GM21529 (cell line): Measurements from ENCODE around the gene SPRYD3.
A peak's percentile ranks its signal among the peaks of the same experiment; 100 is the strongest.

Experiments
- ATAC-seq: cut with Tn5 transposase; IDR thresholded peaks from one replicate; pipeline ENCODE4 v1.9.1; 2021; ENCODE audit not compliant: unreplicated experiment

The SPRYD3 gene

GRCh38 chr12:53052419-53053217 is 26.6 kb downstream of the SPRYD3 start:
- ATAC-seq, result no peak

DNA sequence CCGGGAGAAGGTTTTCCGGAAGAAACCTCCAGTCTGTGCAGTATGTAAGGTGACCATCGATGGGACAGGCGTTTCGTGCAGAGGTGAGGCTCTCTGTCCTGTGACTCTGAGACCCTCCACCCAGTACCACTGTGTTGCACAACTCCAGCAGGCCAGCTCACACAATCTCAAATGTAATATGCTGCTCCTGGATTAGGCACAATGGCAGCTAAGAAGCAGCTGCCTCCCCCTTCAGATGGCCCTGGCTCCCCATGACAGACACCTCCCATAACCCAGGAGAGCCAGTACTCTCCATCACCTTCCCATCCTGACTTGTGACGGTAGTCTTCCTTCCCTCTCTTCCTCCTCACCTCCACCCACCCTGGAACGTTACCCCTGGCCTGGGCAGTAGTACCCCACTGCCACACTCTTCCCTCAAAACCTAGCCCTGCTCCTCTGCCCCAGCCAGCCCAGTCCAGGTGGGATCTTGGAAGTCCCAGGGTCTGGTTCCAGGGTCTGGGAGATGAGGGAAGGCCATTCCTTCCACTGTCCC is 27.2 kb downstream of the SPRYD3 start:
- ATAC-seq, result no peak

DNA sequence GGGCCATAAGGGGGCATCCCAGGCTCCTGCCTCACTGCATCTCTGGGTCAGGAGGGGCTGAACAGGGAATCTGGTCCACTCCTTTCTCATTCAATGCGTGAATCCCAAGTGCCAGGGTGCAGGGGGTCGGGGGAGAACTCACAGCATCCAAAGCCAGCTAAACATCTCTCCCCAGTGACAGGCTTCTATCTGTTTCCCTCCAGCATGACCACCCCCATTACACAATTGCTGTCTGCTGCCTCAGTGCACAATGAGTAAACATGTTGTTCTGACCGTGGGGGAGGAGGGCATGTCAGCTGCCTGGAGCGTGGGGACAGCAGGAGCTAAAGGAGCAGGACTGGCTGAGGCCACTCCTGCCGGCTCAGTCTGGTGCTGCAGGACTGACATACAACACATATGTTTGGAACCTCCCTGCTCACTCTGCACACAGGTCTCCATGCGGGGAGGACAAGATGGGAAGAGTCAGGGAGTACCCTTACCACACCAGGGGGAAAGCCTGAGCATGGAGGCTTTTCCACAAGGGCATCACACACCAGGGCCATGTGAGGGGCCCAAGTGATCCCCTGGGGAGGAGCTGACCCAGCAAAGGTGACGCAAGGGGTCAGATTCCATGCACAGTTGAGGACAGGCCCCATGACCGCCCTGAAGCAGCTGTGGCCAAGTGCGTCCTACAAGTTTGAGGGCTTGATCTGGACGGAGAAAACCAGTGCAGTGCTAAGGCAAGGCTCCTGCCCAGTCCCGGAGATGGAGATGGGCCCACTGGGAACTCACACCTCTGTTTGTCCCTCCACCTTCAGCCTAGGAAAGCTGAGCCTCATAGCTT is 27.9 kb downstream of the SPRYD3 start:
- no peak for ATAC-seq

GRCh38 chr12:53050426-53051057 is 28.6 kb downstream of the SPRYD3 start:
- ATAC-seq, result no peak

DNA sequence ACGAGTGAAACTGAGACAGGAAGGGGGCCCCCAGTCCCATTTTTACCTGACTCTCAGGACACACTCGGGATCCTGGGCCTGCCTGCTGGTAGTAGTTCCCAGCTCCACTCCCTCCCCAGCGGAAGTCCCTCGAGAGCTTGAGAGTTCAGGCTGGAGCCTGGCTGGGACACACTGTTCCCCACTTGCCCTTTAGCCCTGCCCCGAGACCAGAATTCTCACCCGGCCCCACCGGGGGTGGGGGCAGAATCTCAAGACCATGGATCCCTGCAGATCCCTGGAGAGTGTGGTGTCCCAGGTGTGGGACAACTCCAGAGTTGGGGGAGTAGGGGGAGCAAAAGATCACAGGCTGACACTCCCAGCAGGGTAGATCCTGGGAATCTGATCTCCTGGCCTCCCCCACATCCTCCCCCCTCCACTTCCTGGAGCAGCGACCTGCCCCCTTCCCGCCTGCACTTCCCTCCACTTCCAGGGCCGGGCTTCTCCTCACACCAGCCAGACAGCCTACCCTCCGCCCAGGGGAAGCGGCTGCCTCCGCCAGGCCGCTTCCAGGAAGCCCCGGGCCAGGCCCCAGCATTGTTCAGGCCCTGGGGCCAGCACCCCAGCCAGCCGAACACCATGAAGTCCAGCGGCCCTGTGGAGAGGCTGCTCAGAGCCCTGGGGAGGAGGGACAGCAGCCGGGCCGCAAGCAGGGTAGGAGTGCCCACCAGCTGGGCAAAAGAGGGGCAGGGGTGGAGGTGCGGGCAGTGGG is 29.4 kb downstream of the SPRYD3 start, which contains the start of gene TNS2:
Gene TNS2, plus strand, starts transcription at position 495 of the 748 bp plus-strand sequence. Its CDS starts 121 bp downstream, at position 616.
- no peak for ATAC-seq

- ATAC-seq, result no peak
Observed at GRCh38 chr12:53048780-53049401, 30.3 kb downstream of the SPRYD3 start.

DNA sequence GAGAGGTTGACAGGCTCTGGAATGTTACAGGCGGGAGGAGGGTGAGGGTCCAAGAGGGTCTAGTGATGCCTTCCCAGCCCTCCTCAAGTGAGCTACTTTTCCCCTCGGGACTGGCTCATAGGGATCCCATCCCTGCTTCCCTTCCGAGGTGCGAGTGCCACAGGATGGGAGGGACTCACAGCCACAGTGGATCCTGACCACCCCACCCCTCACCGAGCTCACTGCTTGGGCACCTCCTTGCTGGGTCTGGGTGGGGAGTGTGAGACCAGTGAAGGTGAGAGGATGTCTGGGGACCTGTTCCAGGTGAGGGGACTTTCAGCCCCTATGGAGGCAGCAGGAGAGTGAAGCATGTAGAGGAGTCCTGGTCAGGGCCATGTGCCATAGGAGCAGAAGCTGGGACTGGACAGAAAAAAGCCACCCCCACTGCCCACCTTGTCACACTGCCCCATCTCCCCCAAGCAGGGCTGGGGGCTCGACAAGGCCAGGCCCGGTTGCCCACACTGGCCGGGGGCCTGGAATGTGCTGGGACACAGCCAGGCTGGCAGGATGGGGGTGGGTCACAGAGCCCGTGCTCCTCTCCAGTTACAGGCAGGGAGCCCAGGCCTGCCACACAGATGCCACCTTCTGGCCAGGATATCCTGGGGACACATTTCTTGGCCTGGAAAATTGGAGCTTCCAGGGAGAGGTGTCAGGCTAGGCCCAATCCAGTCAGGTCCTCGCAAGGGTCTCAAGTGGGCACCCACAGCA is 31.0 kb downstream of the SPRYD3 start:
- ATAC-seq, result no peak

DNA sequence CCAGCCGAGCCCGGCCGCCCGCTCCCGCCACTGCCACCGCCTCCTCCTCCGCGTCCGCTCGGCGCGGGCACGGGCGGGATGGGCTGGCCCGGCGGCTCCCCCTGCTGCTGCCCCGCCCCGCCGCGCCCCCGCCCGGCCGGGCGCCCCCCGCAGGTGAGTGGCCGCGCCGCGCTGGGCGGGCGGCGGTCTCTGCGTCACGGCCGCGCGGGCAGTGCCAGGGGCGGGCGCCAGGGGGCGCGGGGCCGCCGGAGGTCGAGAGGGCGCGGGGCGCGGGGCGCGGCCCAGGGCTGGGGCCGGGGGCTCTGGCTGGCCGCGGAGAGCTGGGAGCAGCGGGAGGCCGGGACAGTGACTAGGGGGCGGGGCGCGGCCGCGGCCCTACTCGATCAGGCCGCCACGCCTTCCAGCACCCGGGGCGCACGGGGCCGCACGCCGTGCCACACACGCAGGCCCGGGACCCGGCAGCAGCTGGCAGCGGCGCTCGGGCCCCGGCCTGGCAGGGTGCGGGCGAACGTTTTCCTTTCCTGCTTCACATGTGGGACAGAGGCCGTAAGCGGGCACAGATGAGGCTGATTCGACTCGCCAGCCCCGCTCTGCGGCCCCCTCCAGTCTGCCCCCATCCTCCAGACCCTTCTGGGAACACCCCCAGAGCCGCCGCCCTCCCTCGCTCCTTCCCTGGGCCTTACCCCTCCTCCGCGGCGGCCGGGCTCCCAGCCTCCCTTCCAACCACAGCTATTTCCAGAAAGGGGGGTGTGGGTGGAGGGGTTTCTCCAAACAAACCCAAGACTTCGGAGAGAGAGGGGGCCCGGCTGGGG is 31.8 kb downstream of the SPRYD3 start:
- peak; percentile 60 for ATAC-seq

DNA sequence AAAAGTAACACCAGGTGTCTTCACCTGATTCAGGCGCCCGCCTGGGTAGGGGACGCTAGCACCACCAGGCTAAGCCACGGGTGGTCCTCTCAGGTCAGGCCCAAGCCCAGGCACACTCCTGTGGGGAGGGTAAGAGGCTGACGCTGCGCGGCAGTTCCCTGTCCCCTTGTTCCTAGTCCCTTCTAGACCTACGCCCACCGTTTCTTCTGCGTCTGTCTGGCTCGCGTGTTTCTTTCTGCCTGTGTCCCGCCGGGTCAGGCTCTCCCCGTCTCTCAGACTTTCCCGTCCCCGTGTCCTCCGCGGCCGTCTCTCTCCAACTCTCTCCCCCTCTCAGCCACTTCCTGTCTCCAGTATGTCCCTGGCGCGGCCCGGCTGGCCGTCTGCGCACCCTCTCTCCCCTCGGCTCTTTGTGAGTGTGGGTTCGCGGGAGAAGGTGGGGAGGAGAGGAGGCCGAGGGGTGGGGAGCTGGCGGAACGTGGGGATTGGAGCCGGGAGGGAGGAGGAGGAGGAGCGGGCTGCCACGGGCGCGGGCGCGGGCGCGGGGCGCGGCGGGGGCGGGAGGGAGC is 32.5 kb downstream of the SPRYD3 start:
- ATAC-seq, result peak; percentile 40

DNA sequence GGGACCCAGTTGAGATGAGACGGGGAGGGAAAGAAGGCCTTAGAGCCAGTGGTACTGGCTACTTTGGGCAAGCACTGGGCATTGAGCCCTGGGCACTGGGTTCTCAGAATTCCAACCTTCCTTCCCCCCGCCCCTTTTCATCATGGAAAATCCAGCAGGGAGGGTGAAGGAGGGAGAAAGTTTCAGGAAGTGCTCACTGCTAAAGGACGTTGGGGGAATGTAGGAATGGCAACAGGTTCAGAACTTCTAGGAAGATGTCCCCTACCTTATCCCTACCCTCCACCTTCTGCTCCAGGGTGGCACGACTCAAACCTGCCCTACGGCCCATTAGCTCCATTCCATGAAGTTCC is 33.5 kb downstream of the SPRYD3 start:
- no peak for ATAC-seq

DNA sequence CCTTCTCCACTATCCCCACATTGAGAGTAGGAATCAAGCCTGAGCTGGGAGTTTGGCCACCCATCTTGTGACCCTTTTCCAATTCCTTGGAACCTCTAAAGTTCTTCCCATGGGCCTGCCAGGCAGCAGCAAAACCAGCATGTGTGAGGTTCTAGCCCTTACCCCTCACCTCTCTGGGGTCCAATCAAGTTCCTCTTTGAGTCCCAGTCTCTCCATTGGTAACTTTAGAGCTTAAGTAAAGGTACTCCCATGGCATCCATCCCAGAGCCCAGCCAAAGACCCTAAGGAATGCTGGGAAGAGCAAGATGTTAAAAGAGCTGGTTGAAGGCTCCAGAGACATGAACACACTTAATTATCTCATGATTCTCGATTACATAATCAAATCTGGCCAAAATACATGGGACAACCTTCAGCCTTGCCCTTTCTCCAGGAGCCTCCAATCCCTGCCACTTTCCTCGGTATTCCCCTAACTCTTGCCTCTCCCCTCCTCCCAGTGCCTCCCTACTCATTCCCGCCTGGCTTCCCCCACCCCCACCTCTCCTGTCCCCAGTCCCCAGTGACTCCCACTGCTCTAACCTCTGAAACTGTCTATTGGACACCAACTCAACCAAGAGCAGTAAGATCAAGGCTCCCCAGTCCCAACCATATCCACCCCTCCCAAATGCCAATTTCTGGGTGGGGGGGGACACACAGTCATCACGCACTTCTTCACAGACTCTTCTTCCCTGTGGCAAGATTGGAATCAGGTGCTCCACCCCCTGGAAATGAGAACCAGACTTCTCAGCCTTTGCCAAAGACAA is 34.1 kb downstream of the SPRYD3 start:
- ATAC-seq, result no peak

- ATAC-seq, result no peak
Observed at GRCh38 chr12:53044052-53044581, 35.1 kb downstream of the SPRYD3 start.

GRCh38 chr12:53042607-53043454 is 36.4 kb downstream of the SPRYD3 start:
- no peak for ATAC-seq

- ATAC-seq, result no peak
Observed at GRCh38 chr12:53039851-53040250, 39.3 kb downstream of the SPRYD3 start.

GRCh38 chr12:53036802-53037201 is 42.4 kb downstream of the SPRYD3 start:
- no peak for ATAC-seq

- no peak for ATAC-seq
Observed at GRCh38 chr12:53034459-53034858, 44.7 kb downstream of the SPRYD3 start.
